Common myeloid progenitor, CD34-positive (primary cell): ENCODE measurements around the gene TFB1M.

Source experiments
- CTCF ChIA-PET: fragments of 350-600 bp; sonication (Branson Sonifier 250); formaldehyde crosslinking; loops from one replicate; lab custom pipeline; 2021; ENCODE audit warnings: antibody characterized with exemption; lab: Charles Lee
- POLR2A ChIA-PET: fragments of 350-600 bp; sonication (Branson Sonifier 250); formaldehyde crosslinking; loops from one replicate; lab custom pipeline; 2021; ENCODE audit warnings: antibody characterized with exemption; lab: Charles Lee
- DNase-seq, 3 donors: peaks; one replicate each; pipeline versions ENCODE4 v3.0.0 to v3.0.0-alpha.2; 2013
- H3K27ac ChIP-seq, 2 experiments: 1 replicate in 1 of 2; 2 replicates in 1 of 2; pipeline ENCODE4 v1.7.0; 2013; ENCODE audit warnings: inconsistent platforms in 2 of 2, low read length in 2 of 2, mild to moderate bottlenecking in 2 of 2, low read depth in 1 of 2, moderate library complexity in 1 of 2; ENCODE audit not compliant: severe bottlenecking in 2 of 2, insufficient read depth in 1 of 2, poor library complexity in 1 of 2
- H3K27me3 ChIP-seq, 5 experiments: replicated peaks in 2 of 5; 1 replicate in 3 of 5; 2 replicates in 2 of 5; pipeline versions ENCODE4 v1.6.1 to v1.7.0; 2013; ENCODE audit warnings: low read length in 4 of 5, mild to moderate bottlenecking in 2 of 5, moderate library complexity in 2 of 5, inconsistent platforms in 1 of 5; ENCODE audit not compliant: insufficient read depth in 5 of 5, control insufficient read depth in 4 of 5
- H3K36me3 ChIP-seq, 4 experiments: 1 replicate in 2 of 4; 2 replicates in 2 of 4; pipeline versions ENCODE4 v1.6.1 to v1.7.0; 2013; ENCODE audit warnings: low read length in 3 of 4, control low read depth in 1 of 4, mild to moderate bottlenecking in 1 of 4; ENCODE audit not compliant: control insufficient read depth in 4 of 4, insufficient read depth in 4 of 4
- H3K4me1 ChIP-seq, 4 experiments: 1 replicate in 3 of 4; 2 replicates in 1 of 4; pipeline versions ENCODE4 v1.6.1 to v1.7.1; 2013; ENCODE audit warnings: low read length in 3 of 4, mild to moderate bottlenecking in 3 of 4, control low read depth in 1 of 4, inconsistent platforms in 1 of 4, moderate library complexity in 1 of 4; ENCODE audit not compliant: control insufficient read depth in 4 of 4, insufficient read depth in 4 of 4; ENCODE audit errors: control extremely low read depth in 1 of 4
- H3K4me3 ChIP-seq, 7 experiments: 1 replicate in 4 of 7; 2 replicates in 3 of 7; pipeline versions ENCODE4 v1.5.1 to v1.7.0; 2013; ENCODE audit warnings: mild to moderate bottlenecking in 7 of 7, low read length in 6 of 7, moderate library complexity in 6 of 7, inconsistent platforms in 2 of 7, low read depth in 2 of 7, control low read depth in 1 of 7; ENCODE audit not compliant: insufficient read depth in 4 of 7, control insufficient read depth in 1 of 7; ENCODE audit errors: extremely low read depth in 1 of 7
- H3K9me3 ChIP-seq, 5 experiments: 1 replicate in 4 of 5; 2 replicates in 1 of 5; pipeline versions ENCODE4 v1.6.1 to v1.7.1; 2013; ENCODE audit warnings: low read length in 4 of 5, mild to moderate bottlenecking in 2 of 5, inconsistent platforms in 1 of 5, low read depth in 1 of 5, moderate library complexity in 1 of 5; ENCODE audit not compliant: control insufficient read depth in 4 of 5, insufficient read depth in 2 of 5; ENCODE audit errors: control extremely low read depth in 1 of 5
- WGBS: methylation state at CpG from one replicate; pipeline ENCODE4 v1.1.5; 2013; ENCODE audit not compliant: insufficient coverage; 5-methylcytosine and 5-hydroxymethylcytosine counted together

The TFB1M gene

DNA sequence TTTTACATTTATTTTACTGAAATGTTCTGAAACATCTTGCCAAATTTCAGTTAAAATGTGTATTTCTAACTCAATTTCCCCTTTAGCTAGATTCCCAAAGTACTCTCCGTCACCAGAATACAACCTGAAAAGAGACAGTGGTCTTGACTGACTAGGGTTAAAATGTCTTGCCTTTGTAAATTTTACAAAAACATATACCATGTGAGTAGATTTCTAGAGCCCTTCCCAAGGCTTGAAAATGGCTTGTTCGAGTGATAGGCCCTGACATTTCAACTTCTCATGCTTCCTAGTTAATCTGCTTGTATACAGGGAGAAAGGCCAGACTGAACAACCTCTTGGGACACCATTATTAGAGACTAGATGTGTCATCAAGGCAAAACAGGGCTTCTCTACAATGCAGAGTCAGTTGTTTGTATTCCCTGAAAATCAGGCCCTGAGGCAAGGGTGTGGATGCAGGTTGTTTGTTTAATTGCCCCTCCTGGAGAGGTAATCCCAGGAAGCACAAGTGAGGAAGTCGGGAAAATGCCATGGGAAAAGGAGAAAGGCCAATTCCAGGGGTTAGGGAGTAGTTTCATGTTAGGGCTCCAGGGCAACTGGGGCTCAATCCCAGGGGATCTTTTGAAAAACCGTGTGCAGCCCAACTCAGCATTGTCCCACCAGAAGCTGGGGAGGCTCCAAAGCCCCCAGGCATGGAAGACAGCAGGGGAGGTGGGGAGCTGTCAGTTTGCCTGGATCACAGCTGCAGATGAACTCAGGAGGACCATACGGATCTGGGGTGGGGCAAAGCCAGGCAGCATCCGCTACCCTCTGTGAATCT, 11.6 kb upstream of the TFB1M start:
- CTCF ChIA-PET, result interaction anchor here (1.5 kb wide), 1 partner anchor 10 kb away, joined by 3 read pairs; no protein-coding TSS in a partner anchor
- WGBS, result 94% methylated on average over 5 of the region's 6 CpGs
- POLR2A ChIA-PET, result no interaction called here
- H3K4me1 ChIP-seq, result peaks cover 0 to 9% (median 0%) of the 10 kb centered on the region in 4 experiments
- no peaks in the 10 kb centered on the region for H3K27me3 ChIP-seq
- no peaks in the 10 kb centered on the region for H3K36me3 ChIP-seq
- H3K27ac ChIP-seq, result no peak overlapping the region
- no peaks in the 10 kb centered on the region for H3K9me3 ChIP-seq
- DNase-seq, result no peak
- no peak overlapping the region for H3K4me3 ChIP-seq

- no peaks in the 10 kb centered on the region for H3K9me3 ChIP-seq
- H3K27me3 ChIP-seq, result no peaks in the 10 kb centered on the region
- no peak for DNase-seq
- CTCF ChIA-PET, result no interaction called here
- peaks cover 0 to 9% (median 1%) of the 10 kb centered on the region in 4 experiments for H3K4me1 ChIP-seq
- H3K36me3 ChIP-seq, result no peaks in the 10 kb centered on the region
- no peak overlapping the region for H3K4me3 ChIP-seq
- H3K27ac ChIP-seq, result no peak overlapping the region
- POLR2A ChIA-PET, result no interaction called here
Measured at GRCh38 chr6:155324993-155325392, 10.7 kb upstream of the TFB1M start.

GRCh38 chr6:155324172-155324571, 9.9 kb upstream of the TFB1M start:
- DNase-seq, result no peak
- ChIA-PET POLR2A (no interaction called here), CTCF (no interaction called here)
- H3K36me3 ChIP-seq, result no peaks in the 10 kb centered on the region
- peaks cover 0 to 4% (median 0%) of the 10 kb centered on the region in 5 experiments for H3K9me3 ChIP-seq
- H3K27me3 ChIP-seq, result no peaks in the 10 kb centered on the region
- WGBS, result no CpG with 5 or more reads among the region's 2 CpGs
- no peak overlapping the region for H3K4me3 ChIP-seq
- H3K4me1 ChIP-seq, result peaks cover 0 to 9% (median 2%) of the 10 kb centered on the region in 4 experiments
- H3K27ac ChIP-seq, result no peak overlapping the region

DNA sequence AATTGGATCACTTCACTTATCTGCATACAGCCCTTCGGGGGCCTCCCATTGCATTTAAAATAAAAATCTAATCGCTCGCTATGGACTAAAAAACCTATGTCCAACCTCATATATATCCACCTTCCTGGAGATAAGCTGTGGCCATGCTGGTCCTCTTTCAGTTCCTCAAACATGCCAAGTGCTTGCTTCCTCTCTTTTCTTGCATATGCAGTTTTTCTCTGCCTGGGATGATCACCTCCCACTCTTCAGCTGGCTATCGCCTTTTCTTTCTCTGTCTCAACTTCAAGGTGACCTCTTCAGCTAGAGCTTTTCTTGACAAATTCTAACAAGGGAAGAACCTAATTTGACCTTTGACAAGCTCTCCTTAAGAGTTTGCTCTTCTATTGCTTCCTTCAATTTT, 5.6 kb upstream of the TFB1M start:
- no peaks in the 10 kb centered on the region for H3K27me3 ChIP-seq
- no peaks in the 10 kb centered on the region for H3K36me3 ChIP-seq
- H3K9me3 ChIP-seq, result peaks cover 0 to 4% (median 0%) of the 10 kb centered on the region in 5 experiments
- H3K4me1 ChIP-seq, result peaks cover 0 to 13% (median 6%) of the 10 kb centered on the region in 4 experiments
- POLR2A ChIA-PET, result interaction anchor here (0.7 kb wide), 1 partner anchor 1891 kb away, joined by 3 read pairs; no protein-coding TSS in a partner anchor
- peak overlapping the region in 4 of 7 experiments; percentile 9 to 53 (median 21) for H3K4me3 ChIP-seq
- no peak overlapping the region for H3K27ac ChIP-seq
- WGBS, result 11% methylated on average over 4 of the region's 4 CpGs
- CTCF ChIA-PET, result interaction anchor here (0.8 to 1.5 kb wide), 4 partner anchors 9 to 392 kb away, joined by 3 to 5 read pairs (median 4); no protein-coding TSS in a partner anchor
- peak in 2 of 3 donors; percentile 29 to 30 for DNase-seq

DNA sequence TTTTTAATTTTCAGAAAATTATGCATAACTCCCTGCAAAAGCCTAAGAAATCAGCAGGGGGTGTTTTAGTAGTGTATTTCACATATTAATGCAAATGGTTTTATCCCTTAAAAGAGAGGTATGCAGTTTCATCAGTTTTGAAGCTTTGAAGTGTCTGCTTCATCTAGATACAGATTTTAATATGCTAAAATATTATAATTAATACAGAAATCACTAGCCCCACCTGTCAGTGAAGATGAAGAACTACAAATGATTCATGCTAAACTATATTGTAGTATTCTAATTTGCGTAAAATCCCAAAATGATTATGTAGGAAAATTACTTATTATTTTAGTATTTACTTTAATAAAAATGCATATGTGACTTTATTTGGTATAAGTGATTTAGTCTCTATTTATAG, 2.9 kb upstream of the TFB1M start:
- ChIA-PET POLR2A (no interaction called here), CTCF (interaction anchor here (0.8 to 1.8 kb wide), 6 partner anchors 10 to 216 kb away, joined by 3 to 5 read pairs (median 4); no protein-coding TSS in a partner anchor)
- Histone ChIP-seq H3K27me3 (no peaks in the 10 kb centered on the region), H3K36me3 (peaks cover 0 to under 1% (median 0%) of the 10 kb centered on the region in 4 experiments), H3K4me1 (peaks cover 0 to 22% (median 17%) of the 10 kb centered on the region in 4 experiments), H3K9me3 (peaks cover 0 to 4% (median 0%) of the 10 kb centered on the region in 5 experiments), H3K27ac (no peak overlapping the region), H3K4me3 (no peak overlapping the region)
- WGBS, result no CpG with 5 or more reads among the region's 1 CpG
- peak; percentile 9 to 39 (median 28) for DNase-seq

DNA sequence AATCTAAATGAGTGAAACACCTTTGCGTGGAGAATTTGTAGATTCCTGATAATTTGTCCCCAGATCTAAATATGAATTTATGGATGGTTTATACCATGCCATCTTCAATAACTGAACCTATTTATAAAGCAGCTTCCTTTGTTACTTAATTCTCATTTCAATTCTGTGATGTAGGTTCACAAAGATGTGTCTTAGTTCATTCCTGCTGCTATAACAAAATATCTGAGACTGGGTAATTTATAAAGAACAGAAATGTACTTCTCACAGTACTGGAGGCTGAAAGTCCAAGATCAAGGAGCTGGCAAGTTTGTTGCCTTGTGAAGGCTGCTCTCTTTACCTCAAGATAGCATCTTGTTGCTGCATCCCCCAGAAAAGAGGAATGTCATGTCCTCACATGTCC, 2.1 kb upstream of the TFB1M start:
- Histone ChIP-seq H3K4me1 (peaks cover 0 to 22% (median 17%) of the 10 kb centered on the region in 4 experiments), H3K27ac (no peak overlapping the region), H3K4me3 (no peak overlapping the region), H3K9me3 (peaks cover 0 to 4% (median 0%) of the 10 kb centered on the region in 5 experiments), H3K36me3 (peaks cover 0 to 5% (median 2%) of the 10 kb centered on the region in 4 experiments), H3K27me3 (no peaks in the 10 kb centered on the region)
- ChIA-PET CTCF (interaction anchor here (0.7 to 2.0 kb wide), 9 partner anchors 10 to 409 kb away, joined by 3 to 5 read pairs (median 4); no protein-coding TSS in a partner anchor), POLR2A (no interaction called here)
- no CpG with 5 or more reads among the region's 1 CpG for WGBS
- no peak for DNase-seq

DNA sequence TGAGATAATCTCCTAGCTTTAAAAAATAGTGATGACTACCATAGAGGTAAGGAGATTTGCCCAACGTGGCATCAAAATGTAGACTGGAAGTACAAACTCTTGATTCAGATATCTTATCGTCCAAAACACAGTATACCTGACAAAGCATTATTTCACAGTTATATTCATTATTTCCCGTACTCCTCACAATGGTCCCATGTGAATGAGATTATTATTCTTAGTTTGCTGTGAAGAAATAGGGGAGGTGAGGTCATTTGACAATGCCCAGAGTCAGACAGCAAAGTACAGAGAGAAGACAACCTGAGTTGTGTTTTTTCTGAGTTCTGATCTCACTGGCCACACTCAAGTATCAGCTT, 1.2 kb upstream of the TFB1M start:
- H3K4me1 ChIP-seq, result peaks cover 0 to 22% (median 17%) of the 10 kb centered on the region in 4 experiments
- ChIA-PET CTCF (interaction anchor here (1.8 to 2.0 kb wide), 2 partner anchors 12 to 17 kb away, joined by 4 to 5 read pairs; no protein-coding TSS in a partner anchor), POLR2A (no interaction called here)
- peak overlapping the region in 4 of 7 experiments; percentile 97 to 100 (median 98) for H3K4me3 ChIP-seq
- peaks cover 0 to 13% (median 3%) of the 10 kb centered on the region in 4 experiments for H3K36me3 ChIP-seq
- WGBS, result 60% methylated on average over 1 of the region's 3 CpGs
- peaks cover 0 to 4% (median 0%) of the 10 kb centered on the region in 5 experiments for H3K9me3 ChIP-seq
- DNase-seq, result peak in 2 of 3 donors; percentile 14 to 45
- no peaks in the 10 kb centered on the region for H3K27me3 ChIP-seq
- peak overlapping the region; percentile 48 to 84 for H3K27ac ChIP-seq
